KMS-11 (cell line): ENCODE results near the gene AMPD2.

Experiments used
- H2AFZ ChIP-seq: fragments of 200-600 bp; sonication (generic); 2 replicates; pipeline ENCODE4 v1.6.1; 2016; ENCODE audit warnings: antibody characterized with exemption, mixed run types, low read depth
- H3K27ac ChIP-seq: fragments of 200-600 bp; sonication (generic); 2 replicates; pipeline ENCODE4 v1.6.1; 2016; ENCODE audit warnings: mild to moderate bottlenecking, mixed run types
- H3K27me3 ChIP-seq: fragments of 200-600 bp; sonication (generic); 2 replicates; pipeline ENCODE4 v1.6.1; 2017; ENCODE audit warnings: mild to moderate bottlenecking, low read depth, mixed run types, moderate library complexity; ENCODE audit not compliant: insufficient read depth
- H3K36me3 ChIP-seq: fragments of 200-600 bp; sonication (generic); 2 replicates; pipeline ENCODE4 v1.6.1; 2017; ENCODE audit warnings: mild to moderate bottlenecking, mixed run types; ENCODE audit not compliant: insufficient read depth
- H3K4me1 ChIP-seq: fragments of 200-600 bp; sonication (generic); 2 replicates; pipeline ENCODE4 v1.6.1; 2016; ENCODE audit warnings: mild to moderate bottlenecking, low read depth, mixed run types; ENCODE audit not compliant: poor library complexity, severe bottlenecking
- H3K4me2 ChIP-seq: fragments of 200-600 bp; sonication (generic); 2 replicates; pipeline ENCODE4 v1.7.0; 2016; ENCODE audit warnings: mild to moderate bottlenecking, mixed run types
- H3K4me3 ChIP-seq: fragments of 200-600 bp; sonication (generic); IDR thresholded peaks from 2 replicates; pipeline ENCODE4 v1.6.1; 2017; ENCODE audit warnings: low read depth, low read length, mixed read lengths; ENCODE audit not compliant: insufficient read depth
- H3K79me2 ChIP-seq: fragments of 200-600 bp; sonication (generic); 2 replicates; pipeline ENCODE4 v1.6.1; 2016; ENCODE audit warnings: low read depth, mixed run types; ENCODE audit not compliant: insufficient read depth
- H3K9ac ChIP-seq: fragments of 200-600 bp; sonication (generic); 2 replicates; pipeline ENCODE4 v1.6.1; 2016; ENCODE audit warnings: mild to moderate bottlenecking, mixed run types
- H4K20me1 ChIP-seq: fragments of 200-600 bp; sonication (generic); 2 replicates; pipeline ENCODE4 v1.6.1; 2016; ENCODE audit warnings: mild to moderate bottlenecking, mixed run types; ENCODE audit not compliant: insufficient read depth
- TF ChIP-seq, protein P1 (sequence below): fragments of 200-600 bp; sonication (generic); conservative IDR thresholded peaks from 2 replicates; pipeline ENCODE4 v1.6.1; 2017; ENCODE audit warnings: low read depth, mild to moderate bottlenecking, antibody characterized with exemption, low read length, moderate library complexity, mixed read lengths

Gene AMPD2

DNA sequence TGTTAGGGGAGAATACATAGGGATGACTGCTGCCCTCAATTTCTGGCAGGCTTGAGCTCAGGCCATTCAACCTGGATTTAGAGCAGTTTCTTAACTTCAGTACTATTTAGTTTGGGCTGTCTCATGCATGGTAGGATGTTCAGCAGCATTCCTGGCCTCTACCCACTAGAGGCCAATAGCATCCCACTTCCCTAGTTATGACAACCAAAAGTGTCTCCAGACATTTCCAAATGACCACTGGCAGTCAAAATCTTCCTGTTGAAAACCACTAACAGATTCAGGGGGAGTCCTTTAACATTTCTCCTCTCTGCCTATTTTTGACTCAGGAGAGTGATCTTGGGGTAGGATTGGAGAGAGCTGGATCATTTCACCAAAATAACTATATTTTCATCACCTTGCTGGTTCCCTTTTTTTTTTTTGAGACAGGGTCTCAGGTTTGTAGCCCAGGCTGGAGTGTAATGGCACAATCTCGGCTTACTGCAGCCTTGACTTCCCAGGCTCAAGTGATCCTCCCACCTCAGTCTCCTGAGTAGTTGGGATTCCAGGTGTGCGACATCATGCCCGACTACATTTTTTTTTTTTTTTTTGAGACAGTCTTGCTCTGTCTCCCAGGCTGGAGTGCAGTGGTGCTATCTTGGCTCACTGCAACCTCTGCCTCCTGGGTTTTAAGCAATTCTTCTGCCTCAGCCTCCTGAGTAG is 8.9 kb upstream of the AMPD2 start:
- Histone ChIP-seq H3K9ac (no peak overlapping the region), H3K4me2 (no peak overlapping the region), H3K4me1 (no peaks in the 10 kb centered on the region), H3K36me3 (no peaks in the 10 kb centered on the region), H4K20me1 (no peaks in the 10 kb centered on the region), H3K27me3 (no peaks in the 10 kb centered on the region), H3K27ac (no peak overlapping the region), H2AFZ (no peak overlapping the region), H3K4me3 (no peak overlapping the region), H3K79me2 (no peaks in the 10 kb centered on the region)
- TF ChIP-seq, protein P1, sequence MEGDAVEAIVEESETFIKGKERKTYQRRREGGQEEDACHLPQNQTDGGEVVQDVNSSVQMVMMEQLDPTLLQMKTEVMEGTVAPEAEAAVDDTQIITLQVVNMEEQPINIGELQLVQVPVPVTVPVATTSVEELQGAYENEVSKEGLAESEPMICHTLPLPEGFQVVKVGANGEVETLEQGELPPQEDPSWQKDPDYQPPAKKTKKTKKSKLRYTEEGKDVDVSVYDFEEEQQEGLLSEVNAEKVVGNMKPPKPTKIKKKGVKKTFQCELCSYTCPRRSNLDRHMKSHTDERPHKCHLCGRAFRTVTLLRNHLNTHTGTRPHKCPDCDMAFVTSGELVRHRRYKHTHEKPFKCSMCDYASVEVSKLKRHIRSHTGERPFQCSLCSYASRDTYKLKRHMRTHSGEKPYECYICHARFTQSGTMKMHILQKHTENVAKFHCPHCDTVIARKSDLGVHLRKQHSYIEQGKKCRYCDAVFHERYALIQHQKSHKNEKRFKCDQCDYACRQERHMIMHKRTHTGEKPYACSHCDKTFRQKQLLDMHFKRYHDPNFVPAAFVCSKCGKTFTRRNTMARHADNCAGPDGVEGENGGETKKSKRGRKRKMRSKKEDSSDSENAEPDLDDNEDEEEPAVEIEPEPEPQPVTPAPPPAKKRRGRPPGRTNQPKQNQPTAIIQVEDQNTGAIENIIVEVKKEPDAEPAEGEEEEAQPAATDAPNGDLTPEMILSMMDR, result no peak

DNA sequence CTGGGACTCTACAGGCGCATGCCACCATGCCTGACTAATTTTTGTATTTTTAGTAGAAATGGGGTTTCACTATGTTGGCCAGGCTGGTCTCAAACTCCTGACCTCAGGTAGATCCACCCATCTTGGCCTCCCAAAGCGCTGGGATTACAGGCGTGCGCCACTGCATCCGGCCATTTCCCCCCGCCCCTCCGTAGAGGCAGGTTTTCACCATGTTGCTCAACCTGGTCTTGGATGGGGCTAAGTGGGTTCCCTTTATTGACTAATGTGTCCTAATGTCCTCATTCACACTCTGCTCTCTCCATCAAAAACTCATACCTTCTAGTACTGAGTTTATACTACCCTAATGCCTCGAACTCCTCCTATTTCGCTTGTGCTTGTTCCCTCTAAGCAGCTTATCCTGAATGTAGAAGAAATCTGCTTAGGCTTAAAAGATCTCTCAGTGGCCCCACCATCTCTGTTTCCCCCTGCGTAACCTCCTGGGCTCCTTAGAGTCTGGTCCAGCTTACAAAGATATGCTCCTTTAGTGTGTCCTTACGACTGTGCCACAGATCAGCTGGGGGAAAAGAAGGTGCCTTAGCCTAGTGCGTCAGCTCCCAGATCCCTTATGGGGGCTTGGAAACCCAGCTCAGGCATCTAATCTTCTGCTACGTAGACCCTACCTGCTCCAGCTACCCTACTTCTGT is 8.2 kb upstream of the AMPD2 start:
- no peak overlapping the region for H3K27ac ChIP-seq
- no peaks in the 10 kb centered on the region for H4K20me1 ChIP-seq
- H3K36me3 ChIP-seq, result no peaks in the 10 kb centered on the region
- H3K9ac ChIP-seq, result no peak overlapping the region
- no peaks in the 10 kb centered on the region for H3K4me1 ChIP-seq
- H3K27me3 ChIP-seq, result no peaks in the 10 kb centered on the region
- no peak overlapping the region for H2AFZ ChIP-seq
- no peak overlapping the region for H3K4me2 ChIP-seq
- TF ChIP-seq, protein P1, result no peak
- no peak overlapping the region for H3K4me3 ChIP-seq
- H3K79me2 ChIP-seq, result no peaks in the 10 kb centered on the region

DNA sequence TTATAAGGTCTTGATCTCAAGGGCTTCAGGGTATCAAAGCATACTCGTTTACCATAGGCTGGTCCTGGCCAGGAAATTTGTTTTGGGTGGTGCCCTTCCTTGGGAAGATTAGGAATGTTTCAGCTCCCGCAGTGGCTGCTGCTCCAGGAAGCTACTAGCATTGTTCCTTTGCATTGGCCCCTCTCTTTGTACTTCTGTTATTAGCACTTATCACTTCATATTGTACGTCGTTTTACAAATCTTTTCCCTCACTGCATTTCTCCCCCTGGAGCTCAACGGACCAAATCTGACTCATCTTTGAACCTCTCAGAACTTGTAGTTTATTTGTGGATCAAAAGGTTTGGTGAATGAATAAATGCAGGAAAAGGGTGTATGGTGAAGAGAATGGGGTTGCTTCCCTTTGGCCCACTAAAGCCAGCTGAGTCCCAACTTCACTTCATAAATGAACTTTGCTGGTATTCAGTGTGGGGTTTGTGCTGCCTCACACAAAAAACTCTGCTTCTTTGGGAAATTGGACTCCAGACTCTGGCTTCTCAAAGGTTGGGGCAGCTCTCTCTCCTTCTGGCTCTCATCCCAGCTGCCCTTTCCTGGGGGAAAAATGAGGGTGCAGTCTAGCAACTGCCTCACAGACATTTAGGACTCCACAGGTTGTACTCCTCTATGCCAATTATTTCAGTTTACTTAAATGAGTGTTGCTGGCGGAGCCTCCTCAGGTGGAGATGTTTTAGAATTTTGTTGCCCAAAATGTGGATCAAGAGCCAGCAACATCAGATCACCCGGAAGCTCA is 6.1 kb upstream of the AMPD2 start:
- H3K79me2 ChIP-seq, result no peaks in the 10 kb centered on the region
- H4K20me1 ChIP-seq, result no peaks in the 10 kb centered on the region
- TF ChIP-seq, protein P1, result no peak
- H3K36me3 ChIP-seq, result no peaks in the 10 kb centered on the region
- H3K4me1 ChIP-seq, result peaks cover 7% of the 10 kb centered on the region
- H3K27ac ChIP-seq, result no peak overlapping the region
- H3K4me2 ChIP-seq, result no peak overlapping the region
- no peak overlapping the region for H3K4me3 ChIP-seq
- no peak overlapping the region for H3K9ac ChIP-seq
- H2AFZ ChIP-seq, result no peak overlapping the region
- no peaks in the 10 kb centered on the region for H3K27me3 ChIP-seq

DNA sequence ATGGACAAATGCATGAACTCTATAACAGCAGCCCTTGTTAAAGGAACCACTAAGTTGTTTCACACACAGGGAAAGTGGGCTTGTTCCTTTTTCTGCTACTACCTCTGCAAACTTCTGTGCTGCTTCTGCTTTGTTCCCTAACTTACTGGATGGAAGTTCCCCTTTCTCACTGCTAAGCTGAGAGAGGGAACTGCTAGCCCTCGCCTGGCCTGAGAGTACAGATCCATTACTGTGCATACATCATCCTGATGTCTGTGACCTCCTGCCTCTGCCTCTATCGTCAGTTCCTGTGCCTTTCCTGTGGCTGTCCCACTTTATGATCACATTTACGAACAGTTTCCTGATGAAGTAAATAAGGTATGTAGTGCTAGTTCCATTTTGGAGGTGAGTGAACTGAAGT is 3.8 kb upstream of the AMPD2 start:
- TF ChIP-seq, protein P1, result no peak
- Histone ChIP-seq H3K4me2 (no peak overlapping the region), H2AFZ (no peak overlapping the region)

More for the DNA sequence above, 3.8 kb upstream of the AMPD2 start:
- H3K4me3 ChIP-seq, result no peak overlapping the region
- no peaks in the 10 kb centered on the region for H3K36me3 ChIP-seq
- no peak overlapping the region for H3K9ac ChIP-seq
- no peaks in the 10 kb centered on the region for H3K27me3 ChIP-seq
- no peaks in the 10 kb centered on the region for H4K20me1 ChIP-seq
- H3K27ac ChIP-seq, result no peak overlapping the region
- peaks cover 10% of the 10 kb centered on the region for H3K79me2 ChIP-seq
- peaks cover 15% of the 10 kb centered on the region for H3K4me1 ChIP-seq
